GM19468 (cell line): ENCODE results near the gene RORC.
"Not testable (repeated sequence)": the region's sequence is repeated elsewhere in the genome, so short reads cannot be mapped to it uniquely, and the experiment has no call there.

Experiments
- ATAC-seq: cut with Tn5 transposase; IDR thresholded peaks from one replicate; pipeline ENCODE4 v1.9.1; 2021; ENCODE audit warnings: mild to moderate bottlenecking, moderate library complexity, moderate number of reproducible peaks; ENCODE audit not compliant: unreplicated experiment; ENCODE audit errors: extremely low read depth

Gene RORC

GRCh38 chr1:151831605-151832004 is at the start of gene RORC:
TSS of gene RORC (minus strand) at chr1:151831802. CDS start at chr1:151831764, 38 bp downstream.
- ATAC-seq, result no peak

- no peak for ATAC-seq
These were observed 44.0 kb upstream of the RORC start for GRCh38 chr1:151875419-151876097.

- not testable (repeated sequence) for ATAC-seq
These were observed 41.2 kb upstream of the RORC start for GRCh38 chr1:151872776-151873175.

GRCh38 chr1:151871284-151872030 is 39.9 kb upstream of the RORC start:
- no peak for ATAC-seq

- ATAC-seq, result no peak
These were observed 36.9 kb upstream of the RORC start for GRCh38 chr1:151868486-151868885.

- no peak for ATAC-seq
These were observed 36.3 kb upstream of the RORC start for GRCh38 chr1:151867765-151868411.

- no peak for ATAC-seq
These were observed 35.7 kb upstream of the RORC start for GRCh38 chr1:151867321-151867720.

- ATAC-seq, result no peak
These were observed 32.8 kb upstream of the RORC start for GRCh38 chr1:151864411-151864810.

- no peak for ATAC-seq
These were observed 31.0 kb upstream of the RORC start for GRCh38 chr1:151862604-151863003.

- no peak for ATAC-seq
These were observed 29.0 kb upstream of the RORC start for GRCh38 chr1:151860504-151861187.

- no peak for ATAC-seq
These were observed 28.3 kb upstream of the RORC start for GRCh38 chr1:151859891-151860293.

GRCh38 chr1:151858886-151859665 is 27.5 kb upstream of the RORC start:
- ATAC-seq, result no peak

- no peak for ATAC-seq
These were observed 26.6 kb upstream of the RORC start for GRCh38 chr1:151858030-151858746.

GRCh38 chr1:151855933-151856332 is 24.3 kb upstream of the RORC start:
- no peak for ATAC-seq

- ATAC-seq, result not testable (repeated sequence)
These were observed 23.9 kb upstream of the RORC start for GRCh38 chr1:151855516-151855915.

GRCh38 chr1:151854658-151855057 is 23.1 kb upstream of the RORC start:
- ATAC-seq, result no peak

- no peak for ATAC-seq
These were observed 21.9 kb upstream of the RORC start, which contains the start of gene THEM5 for GRCh38 chr1:151853411-151853943. TSS of gene THEM5 (minus strand) at chr1:151853712. CDS start at chr1:151853565, 147 bp downstream.

- no peak for ATAC-seq
These were observed 21.1 kb upstream of the RORC start for GRCh38 chr1:151852733-151853132.

- no peak for ATAC-seq
These were observed 20.3 kb upstream of the RORC start for GRCh38 chr1:151851886-151852285.
